C4-2B (cell line): ENCODE results near the gene EFTUD2.

Source experiments
- CTCF ChIP-seq: fragments of 450-650 bp; conservative IDR thresholded peaks from 2 replicates; pipeline ENCODE4 v1.5.1; 2017; ENCODE audit warnings: mild to moderate bottlenecking
- ZFX ChIP-seq: fragments of 450-650 bp; IDR thresholded peaks from 2 replicates; pipeline ENCODE4 v1.6.1; 2017

GRCh38 chr17:44887016-44887415, 12.2 kb downstream of the EFTUD2 start:
- no peak for TF ChIP-seq CTCF
- no peak for TF ChIP-seq ZFX
